ENCODE measurements around the gene ZNF689.
"Not testable (repeated sequence)": the region's sequence is repeated elsewhere in the genome, so short reads cannot be mapped to it uniquely, and the experiment has no call there.

The ZNF689 gene

GRCh38 chr16:30600215-30600614 lies 10.0 kb downstream of the ZNF689 start:
- no peak for DNase-seq (ENCODE audit: low spot score)

- no peak for DNase-seq (ENCODE audit: low spot score)
These were observed 17.3 kb downstream of the ZNF689 start for GRCh38 chr16:30592871-30593270.

GRCh38 chr16:30590869-30591268 lies 19.3 kb downstream of the ZNF689 start:
- DNase-seq (ENCODE audit: low spot score): not testable (repeated sequence)

- DNase-seq (ENCODE audit: low spot score): not testable (repeated sequence)
These were observed 20.6 kb downstream of the ZNF689 start for GRCh38 chr16:30589582-30589981.

GRCh38 chr16:30588651-30589050 lies 21.5 kb downstream of the ZNF689 start:
- no peak for DNase-seq (ENCODE audit: low spot score)

- DNase-seq (ENCODE audit: low spot score): peak; percentile 97
These were observed 24.6 kb downstream of the ZNF689 start, which contains the start of gene ZNF785 for GRCh38 chr16:30585400-30586191. Gene ZNF785, minus strand, starts transcription at chr16:30585697. Its CDS starts 86 bp downstream, at chr16:30585611.

- DNase-seq (ENCODE audit: low spot score): no peak
These were observed 25.2 kb downstream of the ZNF689 start for GRCh38 chr16:30585022-30585399.

- DNase-seq (ENCODE audit: low spot score): no peak
These were observed 27.4 kb downstream of the ZNF689 start for GRCh38 chr16:30582611-30583340.

GRCh38 chr16:30581457-30581856 lies 28.7 kb downstream of the ZNF689 start:
- DNase-seq (ENCODE audit: low spot score): no peak

- DNase-seq (ENCODE audit: low spot score): no peak
These were observed 35.5 kb downstream of the ZNF689 start for GRCh38 chr16:30574678-30575077.

- DNase-seq (ENCODE audit: low spot score): peak; percentile 98
These were observed 38.5 kb downstream of the ZNF689 start, which contains the start of gene ZNF688 for GRCh38 chr16:30571445-30572322. Gene ZNF688, minus strand, starts transcription at chr16:30571714. Its CDS starts 85 bp downstream, at chr16:30571629.

- DNase-seq (ENCODE audit: low spot score): peak; percentile 36
These were observed 39.3 kb downstream of the ZNF689 start for GRCh38 chr16:30570636-30571444.

- no peak for DNase-seq (ENCODE audit: low spot score)
These were observed 40.2 kb downstream of the ZNF689 start for GRCh38 chr16:30569746-30570635.

- no peak for DNase-seq (ENCODE audit: low spot score)
These were observed 40.9 kb downstream of the ZNF689 start for GRCh38 chr16:30569281-30569680.

- peak; percentile 26 for DNase-seq (ENCODE audit: low spot score)
These were observed 42.1 kb downstream of the ZNF689 start for GRCh38 chr16:30567991-30568638.

- DNase-seq (ENCODE audit: low spot score): no peak
These were observed 42.8 kb downstream of the ZNF689 start for GRCh38 chr16:30567160-30567990.

- no peak for DNase-seq (ENCODE audit: low spot score)
These were observed 43.7 kb downstream of the ZNF689 start for GRCh38 chr16:30566531-30566930.

GRCh38 chr16:30565984-30566383 lies 44.2 kb downstream of the ZNF689 start:
- no peak for DNase-seq (ENCODE audit: low spot score)

- no peak for DNase-seq (ENCODE audit: low spot score)
These were observed 44.7 kb downstream of the ZNF689 start for GRCh38 chr16:30565526-30565925.
